IMR-90 (cell line): ENCODE data around the gene DDX27. TPM values are rescaled to one million over a fixed set of nuclear protein-coding genes. Genes with fewer than 3 reads are reported as not detected.

Experiments
- ATAC-seq: fragments of 200-7000 bp; cut with Tn5 transposase; 2 replicates; pipeline ENCODE4 v1.9.1; 2020; ENCODE audit warnings: low read depth, mild to moderate bottlenecking, moderate library complexity
- BruUV-seq: library from RNA; stranded (reverse); fragments of 400-500 nt; replicated peaks from 2 replicates; lab custom pipeline; 2021; lab: Mats Ljungman, UMichigan
- CTCF ChIA-PET: fragments of 300-600 bp; formaldehyde crosslinking; extraction: SDS; loops from one replicate; lab custom pipeline; 2021; ENCODE audit warnings: antibody characterized with exemption; lab: Yijun Ruan, JAX
- POLR2A ChIA-PET: fragments of 300-600 bp; sonication (Branson Sonifier 250); formaldehyde crosslinking; loops from one replicate; lab custom pipeline; 2022; ENCODE audit warnings: antibody characterized with exemption; ENCODE audit not compliant: unreplicated experiment; lab: Charles Lee
- DNase-seq: peaks from one replicate; pipeline ENCODE4 v3.0.0; 2013
- H2AFZ ChIP-seq: replicated peaks from 2 replicates; pipeline ENCODE3; 2013; ENCODE audit warnings: low read length, mild to moderate bottlenecking; ENCODE audit not compliant: poor library complexity
- H2AK5ac ChIP-seq: 2 replicates; pipeline ENCODE4 v1.6.1; 2013; ENCODE audit warnings: low read depth, low read length, inconsistent platforms
- H2AK9ac ChIP-seq: replicated peaks from 2 replicates; pipeline ENCODE3; 2013; ENCODE audit warnings: mild to moderate bottlenecking, low read depth, low read length, moderate library complexity; ENCODE audit not compliant: poor library complexity
- H2BK120ac ChIP-seq: 2 replicates; pipeline ENCODE4 v1.6.1; 2013; ENCODE audit warnings: low read depth, low read length, inconsistent platforms
- H2BK15ac ChIP-seq: 3 replicates; pipeline ENCODE4 v1.6.1; 2013; ENCODE audit warnings: low read depth, low read length, inconsistent platforms
- H2BK20ac ChIP-seq: 2 replicates; pipeline ENCODE4 v1.6.1; 2013; ENCODE audit warnings: low read depth, mild to moderate bottlenecking, inconsistent platforms, low read length, moderate library complexity
- H2BK5ac ChIP-seq: 2 replicates; pipeline ENCODE4 v1.6.1; 2013; ENCODE audit warnings: mild to moderate bottlenecking, low read depth, low read length, inconsistent platforms; ENCODE audit not compliant: poor library complexity, severe bottlenecking
- H3K14ac ChIP-seq: replicated peaks from 2 replicates; pipeline ENCODE4 v1.6.1; 2013; ENCODE audit warnings: low read depth, low read length, inconsistent platforms
- H3K18ac ChIP-seq: 2 replicates; pipeline ENCODE4 v1.6.1; 2013; ENCODE audit warnings: low read depth, low read length, control low read depth
- H3K23ac ChIP-seq: 2 replicates; pipeline ENCODE4 v1.6.1; 2013; ENCODE audit warnings: low read depth, low read length, inconsistent platforms
- H3K27ac ChIP-seq: 2 replicates; pipeline ENCODE4 v1.5.1; 2013; ENCODE audit warnings: mild to moderate bottlenecking, control low read depth, low read length; ENCODE audit not compliant: insufficient read depth
- H3K27me3 ChIP-seq: 2 replicates; pipeline ENCODE4 v1.6.1; 2013; ENCODE audit warnings: low read length; ENCODE audit not compliant: control insufficient read depth, insufficient read depth
- H3K36me3 ChIP-seq: 2 replicates; pipeline ENCODE4 v1.6.1; 2013; ENCODE audit warnings: low read length, mixed read lengths; ENCODE audit not compliant: control insufficient read depth, insufficient read depth
- H3K4ac ChIP-seq: 2 replicates; pipeline ENCODE4 v1.6.1; 2013; ENCODE audit warnings: low read depth, low read length, inconsistent platforms
- H3K4me1 ChIP-seq: 2 replicates; pipeline ENCODE4 v1.6.1; 2013; ENCODE audit warnings: low read length, mixed read lengths; ENCODE audit not compliant: control insufficient read depth, insufficient read depth
- H3K4me2 ChIP-seq: 2 replicates; pipeline ENCODE4 v1.6.1; 2013; ENCODE audit warnings: low read depth, mild to moderate bottlenecking, control low read depth, low read length, moderate library complexity
- H3K4me3 ChIP-seq: 2 replicates; pipeline ENCODE4 v1.5.1; 2013; ENCODE audit warnings: low read depth, mild to moderate bottlenecking, control low read depth, low read length, moderate library complexity; ENCODE audit not compliant: insufficient read depth
- H3K56ac ChIP-seq: 2 replicates; pipeline ENCODE4 v1.6.1; 2013; ENCODE audit warnings: low read length, inconsistent platforms; ENCODE audit not compliant: insufficient read depth; ENCODE audit errors: extremely low read depth
- H3K79me1 ChIP-seq, 2 experiments: 2 replicates each; pipeline ENCODE4 v1.6.1; 2013; ENCODE audit warnings: low read length in 2 of 2, inconsistent platforms in 1 of 2, low read depth in 1 of 2
- H3K9ac ChIP-seq: 2 replicates; pipeline ENCODE4 v1.6.1; 2013; ENCODE audit warnings: low read depth, low read length, control low read depth
- H3K9me1 ChIP-seq: 2 replicates; pipeline ENCODE4 v1.6.1; 2013; ENCODE audit warnings: low read length, inconsistent platforms; ENCODE audit not compliant: insufficient read depth
- H3K9me3 ChIP-seq: 2 replicates; pipeline ENCODE4 v1.6.1; 2013; ENCODE audit warnings: low read length; ENCODE audit not compliant: control insufficient read depth, insufficient read depth
- H4K20me1 ChIP-seq: 2 replicates; pipeline ENCODE4 v1.6.1; 2013; ENCODE audit warnings: low read length, inconsistent platforms; ENCODE audit not compliant: insufficient read depth
- H4K5ac ChIP-seq: 2 replicates; pipeline ENCODE4 v1.6.1; 2013; ENCODE audit warnings: mild to moderate bottlenecking, low read depth, low read length, control low read depth
- H4K8ac ChIP-seq, 2 experiments: 2 replicates each; pipeline ENCODE4 v1.6.1; 2013; ENCODE audit warnings: low read depth in 2 of 2, low read length in 2 of 2, control low read depth in 1 of 2, inconsistent platforms in 1 of 2
- H4K91ac ChIP-seq: 2 replicates; pipeline ENCODE4 v1.6.1; 2013; ENCODE audit warnings: low read depth, low read length, inconsistent platforms; ENCODE audit not compliant: insufficient read depth
- MAFK ChIP-seq: IDR thresholded peaks from 2 replicates; pipeline ENCODE4 v1.6.1; 2012; ENCODE audit warnings: low read depth, low read length, improper control_type of control experiment
- RAD21 ChIP-seq: IDR thresholded peaks from 2 replicates; pipeline ENCODE4 v1.6.1; 2012; ENCODE audit warnings: low read length, improper control_type of control experiment
- WGBS, 2 experiments: methylation state at CpG; one replicate each; pipeline versions ENCODE4 v1.1.5 to v1.1.7; 2013; ENCODE audit warnings: missing lambda C conversion rate in 2 of 2; ENCODE audit not compliant: insufficient read length in 1 of 2; ENCODE audit errors: extremely low coverage in 2 of 2; 5-methylcytosine and 5-hydroxymethylcytosine counted together
- dilution Hi-C: fragments of 300-500 bp; cut with HindIII; formaldehyde crosslinking; loops from one replicate; pipeline ENCODE4 v1.14.3; 2018; ENCODE audit warnings: low sequenced_read_pairs; ENCODE audit not compliant: unreplicated experiment
- in situ Hi-C: fragments of 300-500 bp; cut with MboI; formaldehyde crosslinking; loops from 3 replicates; pipeline ENCODE4 v1.14.3; 2019; ENCODE audit warnings: low sequenced_read_pairs, inconsistent platforms, mixed read lengths
- intact Hi-C: fragments of 100-400 bp; cut with micrococcal nuclease; formaldehyde crosslinking; loops from 2 replicates; pipeline ENCODE4 v1.10.0; 2022
- polyA plus RNA-seq, 3 experiments: library from polyadenylated mRNA; depleted of rRNA; stranded (reverse); fragments of >200 nt; gene quantifications; 2 replicates each; pipeline ENCODE4 v1.2.3, GENCODE V29; 2012; ENCODE audit warnings: low replicate concordance in 1 of 3
- total RNA-seq: library from RNA; depleted of rRNA; stranded (reverse); fragments of >200 nt; gene quantifications from 2 replicates; pipeline ENCODE4 v1.2.3, GENCODE V29; 2012

DDX27 gene
- total and polyA plus RNA-seq, 2 of the 4 experiments (the other 2 are of a cell fraction), result 33.2 to 36.7 TPM

DNA sequence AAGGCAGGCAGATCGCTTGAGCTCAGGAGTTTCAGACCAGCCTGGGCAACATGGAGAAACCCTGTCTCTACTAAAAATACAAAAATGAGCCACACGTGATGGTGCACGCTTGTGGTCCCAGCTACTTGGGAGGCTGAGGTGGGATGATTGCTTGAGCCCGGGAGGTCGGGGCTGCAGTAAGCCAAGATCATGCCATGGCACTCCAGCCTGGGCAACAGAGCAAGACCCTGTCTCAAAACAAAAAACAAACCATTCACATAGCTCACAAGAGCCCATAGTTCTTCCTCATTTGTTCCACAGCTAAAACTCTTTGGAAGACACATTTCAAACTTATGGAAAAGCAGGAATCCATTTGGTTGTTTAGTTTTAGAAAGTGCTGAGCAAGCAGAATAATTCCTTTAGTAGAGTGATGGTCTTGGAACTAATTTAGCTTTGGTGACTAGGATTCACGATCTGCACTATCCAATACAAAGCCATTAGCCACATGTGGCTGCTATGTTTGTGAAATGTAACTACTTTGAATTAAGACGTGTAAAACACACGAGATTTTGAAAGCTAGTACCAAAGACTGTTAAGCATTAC lies 54.6 kb downstream of the DDX27 start:
- H2BK5ac ChIP-seq, result no peak overlapping the region
- peaks cover 26 to 66% of the 10 kb centered on the region in 2 experiments for H3K79me1 ChIP-seq
- H2BK20ac ChIP-seq, result no peak overlapping the region
- H3K9ac ChIP-seq, result no peak overlapping the region
- H2AK9ac ChIP-seq, result no peak overlapping the region
- ATAC-seq (no peak), DNase-seq (no peak)
- no peak overlapping the region for H4K5ac ChIP-seq
- no peaks in the 10 kb centered on the region for H3K9me3 ChIP-seq
- H4K91ac ChIP-seq, result no peak overlapping the region
- no peak overlapping the region for H3K14ac ChIP-seq
- WGBS, 2 experiments, result 100% methylated on average over 1 of the region's 8 CpGs; no CpG with 5 or more reads in 1 of the 2 experiments
- H3K27me3 ChIP-seq, result no peaks in the 10 kb centered on the region
- H3K23ac ChIP-seq, result no peak overlapping the region
- in situ Hi-C loops, result no loop called here
- H3K4ac ChIP-seq, result no peak overlapping the region
- dilution Hi-C loops, result no loop called here
- POLR2A ChIA-PET, result interaction anchor here (0.6 kb wide), 1 partner anchor 331 kb away, joined by 3 read pairs; no protein-coding TSS in a partner anchor
- H2BK15ac ChIP-seq, result no peak overlapping the region
- H3K4me3 ChIP-seq, result no peak overlapping the region
- no peak overlapping the region for H3K56ac ChIP-seq
- intact Hi-C loops, result no loop called here
- H4K20me1 ChIP-seq, result peaks cover 56% of the 10 kb centered on the region
- no peak overlapping the region for H3K18ac ChIP-seq
- H3K4me2 ChIP-seq, result no peak overlapping the region
- H2AK5ac ChIP-seq, result no peak overlapping the region
- BruUV-seq, result no TSS peak
- no peak overlapping the region for H4K8ac ChIP-seq
- H2AFZ ChIP-seq, result no peak overlapping the region
- peaks cover 19% of the 10 kb centered on the region for H3K9me1 ChIP-seq
- TF ChIP-seq MAFK, result peak; percentile 99
- TF ChIP-seq RAD21, result no peak
- no peak overlapping the region for H3K27ac ChIP-seq
- CTCF ChIA-PET, result no interaction called here
- H2BK120ac ChIP-seq, result no peak overlapping the region
- peaks cover 37% of the 10 kb centered on the region for H3K36me3 ChIP-seq
- H3K4me1 ChIP-seq, result peaks cover 6% of the 10 kb centered on the region; the same call in 1 of the 2 replicates
